ENCODE data around the gene GNAQ.

- TF ChIP-seq EP300 (IDR thresholded peaks at IDR 0.05), result no peak
- no peak for TF ChIP-seq CTCF (IDR thresholded peaks at IDR 0.05)
- no peak for TF ChIP-seq POLR2A (IDR thresholded peaks at IDR 0.05)
Measured at GRCh38 chr9:78040726-78041125, 9.1 kb upstream of the GNAQ start.
